Brain microvascular endothelial cell (primary cell): ENCODE measurements around the gene PI4K2A.

Experiments
- DNase-seq: peaks from one replicate; pipeline ENCODE4 v3.0.0-alpha.2; 2020
- H3K27ac ChIP-seq: fragments of 250-450 bp; sonication (Bioruptor Pico); 2 replicates; pipeline ENCODE4 v1.5.1; 2020; ENCODE audit warnings: mild to moderate bottlenecking, moderate library complexity
- H3K27me3 ChIP-seq: fragments of 250-450 bp; sonication (Bioruptor Pico); replicated peaks from 2 replicates; pipeline ENCODE4 v1.5.1; 2020; ENCODE audit warnings: mild to moderate bottlenecking
- H3K36me3 ChIP-seq: fragments of 250-450 bp; sonication (Bioruptor Pico); replicated peaks from 2 replicates; pipeline ENCODE4 v1.5.1; 2020; ENCODE audit warnings: mild to moderate bottlenecking
- H3K4me3 ChIP-seq: 2 replicates; pipeline ENCODE4 v1.5.1; 2011; ENCODE audit warnings: low read depth, mild to moderate bottlenecking, control low read depth, low read length, moderate library complexity
- CTCF ChIP-seq: IDR thresholded peaks from 2 replicates; pipeline ENCODE4 v1.5.1; 2011; ENCODE audit warnings: low read depth, mild to moderate bottlenecking, moderate library complexity, low read length, control low read depth, inconsistent platforms; ENCODE audit errors: missing control alignments
- in situ Hi-C: cut with HindIII; loops from 2 replicates; pipeline ENCODE4 v1.10.0; 2017; ENCODE audit warnings: low sequenced_read_pairs, low pct_ligation_motif_present

PI4K2A gene

GRCh38 chr10:97607095-97607636 lies 33.3 kb upstream of the PI4K2A start:
- no peak overlapping the region for H3K4me3 ChIP-seq
- H3K27me3 ChIP-seq = no peaks in the 10 kb centered on the region
- no peak overlapping the region for H3K27ac ChIP-seq
- DNase-seq = no peak
- no peak for TF ChIP-seq CTCF
- in situ Hi-C loops = no loop called here
- H3K36me3 ChIP-seq = no peaks in the 10 kb centered on the region

GRCh38 chr10:97608991-97609561 lies 31.4 kb upstream of the PI4K2A start:
- no peaks in the 10 kb centered on the region for H3K27me3 ChIP-seq
- in situ Hi-C loops = no loop called here
- H3K27ac ChIP-seq = no peak overlapping the region

GRCh38 chr10:97611473-97611872 lies 29.0 kb upstream of the PI4K2A start:
- Histone ChIP-seq H3K4me3 (no peak overlapping the region), H3K36me3 (no peaks in the 10 kb centered on the region), H3K27ac (no peak overlapping the region), H3K27me3 (no peaks in the 10 kb centered on the region)
- no peak for TF ChIP-seq CTCF
- DNase-seq = no peak
- in situ Hi-C loops = no loop called here

More at GRCh38 chr10:97608991-97609561, 31.4 kb upstream of the PI4K2A start:
- no peak for DNase-seq
- no peak for TF ChIP-seq CTCF
- Histone ChIP-seq H3K36me3 (no peaks in the 10 kb centered on the region), H3K4me3 (no peak overlapping the region)

GRCh38 chr10:97612386-97612785 lies 28.1 kb upstream of the PI4K2A start:
- DNase-seq = peak; percentile 53
- no peak overlapping the region for H3K27ac ChIP-seq
- H3K36me3 ChIP-seq = no peaks in the 10 kb centered on the region
- no peak overlapping the region for H3K4me3 ChIP-seq
- in situ Hi-C loops = no loop called here
- H3K27me3 ChIP-seq = no peaks in the 10 kb centered on the region
- peak; percentile 48 for TF ChIP-seq CTCF

GRCh38 chr10:97618285-97618684 lies 22.2 kb upstream of the PI4K2A start:
- in situ Hi-C loops = no loop called here
- Histone ChIP-seq H3K36me3 (no peaks in the 10 kb centered on the region), H3K4me3 (no peak overlapping the region), H3K27me3 (no peaks in the 10 kb centered on the region), H3K27ac (no peak overlapping the region)
- no peak for TF ChIP-seq CTCF
- no peak for DNase-seq

GRCh38 chr10:97618733-97619132 lies 21.7 kb upstream of the PI4K2A start:
- Histone ChIP-seq H3K27ac (no peak overlapping the region), H3K36me3 (no peaks in the 10 kb centered on the region), H3K27me3 (no peaks in the 10 kb centered on the region), H3K4me3 (no peak overlapping the region)
- no peak for TF ChIP-seq CTCF
- no peak for DNase-seq
- in situ Hi-C loops = no loop called here
